DOHH2 (cell line): ENCODE results near the gene CSAD.

Source experiments
- H3F3A ChIP-seq: fragments of 200-600 bp; sonication (generic), shearing (Covaris generic); 2 replicates; pipeline ENCODE4 v1.6.0; 2016; ENCODE audit warnings: antibody characterized with exemption, mild to moderate bottlenecking; ENCODE audit not compliant: control insufficient read depth, insufficient read depth
- H3K27ac ChIP-seq: fragments of 200-600 bp; sonication (generic); 2 replicates; pipeline ENCODE4 v1.5.1; 2014; ENCODE audit warnings: low read depth, mild to moderate bottlenecking, low read length, moderate library complexity
- H3K27me3 ChIP-seq: fragments of 200-600 bp; sonication (generic); 2 replicates; pipeline ENCODE4 v1.6.1; 2014; ENCODE audit warnings: mild to moderate bottlenecking, low read length, mixed read lengths; ENCODE audit not compliant: control insufficient read depth
- H3K36me3 ChIP-seq: fragments of 200-600 bp; sonication (generic); 2 replicates; pipeline ENCODE4 v1.6.1; 2014; ENCODE audit warnings: mild to moderate bottlenecking, low read length, moderate library complexity, mixed read lengths; ENCODE audit not compliant: control insufficient read depth
- H3K4me1 ChIP-seq: fragments of 200-600 bp; sonication (generic); 2 replicates; pipeline ENCODE4 v1.6.1; 2014; ENCODE audit warnings: mild to moderate bottlenecking, low read length, mixed read lengths; ENCODE audit not compliant: control insufficient read depth
- H3K4me2 ChIP-seq: fragments of 200-600 bp; sonication (generic); 2 replicates; pipeline ENCODE4 v1.6.0; 2014; ENCODE audit warnings: mild to moderate bottlenecking, low read length, moderate library complexity
- H3K4me3 ChIP-seq: fragments of 200-600 bp; sonication (generic); 2 replicates; pipeline ENCODE4 v1.5.1; 2014; ENCODE audit warnings: mild to moderate bottlenecking, low read length, mixed read lengths
- H3K79me2 ChIP-seq: fragments of 200-600 bp; sonication (generic); 2 replicates; pipeline ENCODE4 v1.6.1; 2014; ENCODE audit warnings: mild to moderate bottlenecking, low read length, mixed read lengths; ENCODE audit not compliant: control insufficient read depth
- H3K9me2 ChIP-seq: fragments of 200-600 bp; sonication (generic); replicated peaks from 2 replicates; pipeline ENCODE4 v1.6.1; 2014; ENCODE audit warnings: mild to moderate bottlenecking, low read length, mixed read lengths; ENCODE audit not compliant: control insufficient read depth
- H3K9me3 ChIP-seq: fragments of 200-600 bp; sonication (generic); 2 replicates; pipeline ENCODE4 v1.6.1; 2014; ENCODE audit warnings: antibody characterized with exemption, low read length, mixed read lengths; ENCODE audit not compliant: control insufficient read depth, insufficient read depth
- H4K20me1 ChIP-seq: fragments of 200-600 bp; sonication (generic); 2 replicates; pipeline ENCODE4 v1.6.0; 2014; ENCODE audit warnings: low read depth, mild to moderate bottlenecking, antibody characterized with exemption, low read length, moderate library complexity; ENCODE audit not compliant: control insufficient read depth, insufficient read depth
- CTCF ChIP-seq: fragments of 200-600 bp; sonication (generic); IDR thresholded peaks from one replicate; pipeline ENCODE4 v1.5.1; 2014; ENCODE audit warnings: antibody characterized with exemption, mild to moderate bottlenecking, low read depth, low read length; ENCODE audit not compliant: poor library complexity, severe bottlenecking
- EZH2phosphoT487 ChIP-seq: fragments of 200-600 bp; sonication (generic); IDR thresholded peaks from 2 replicates; pipeline ENCODE4 v1.6.1; 2017; ENCODE audit warnings: borderline replicate concordance, mild to moderate bottlenecking, antibody characterized with exemption, low read length, moderate library complexity, mixed read lengths

CSAD gene

GRCh38 chr12:53214221-53214620, 33.5 kb upstream of the CSAD start:
- no peak overlapping the region for H3K4me3 ChIP-seq
- no peaks in the 10 kb centered on the region for H3K79me2 ChIP-seq

DNA sequence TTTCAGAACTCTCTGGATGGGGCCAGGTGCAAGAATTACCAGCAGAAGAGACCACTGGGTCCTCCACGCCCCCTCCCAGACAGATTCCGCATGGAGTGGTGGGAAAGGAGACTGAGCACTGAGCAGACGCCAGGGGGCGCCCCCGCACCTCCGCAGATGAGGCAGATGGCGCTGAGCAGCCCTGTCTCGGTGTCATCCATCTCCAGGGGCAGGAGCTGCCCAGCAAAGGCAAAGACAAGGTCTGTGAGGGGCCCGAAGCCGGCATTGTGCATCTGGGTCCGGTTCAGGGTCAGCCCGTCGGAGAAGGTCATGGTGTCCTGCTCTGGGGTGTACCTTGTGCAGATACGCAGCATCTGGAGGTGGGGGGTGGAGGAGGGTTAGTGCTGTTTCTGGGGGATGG, 32.6 kb upstream of the CSAD start:
- Histone ChIP-seq H3K27me3 (no peaks in the 10 kb centered on the region), H4K20me1 (no peaks in the 10 kb centered on the region), H3K9me3 (no peaks in the 10 kb centered on the region), H3K27ac (no peak overlapping the region), H3K4me2 (0 out of 2 replicates have a peak overlapping the region, but pooled peaks have one; percentile 7), H3K4me1 (peaks cover 48% of the 10 kb centered on the region), H3K79me2 (no peaks in the 10 kb centered on the region), H3K9me2 (no peaks in the 10 kb centered on the region), H3F3A (no peaks in the 10 kb centered on the region; the same call in 1 of the 2 replicates), H3K4me3 (no peak overlapping the region), H3K36me3 (no peaks in the 10 kb centered on the region)
- TF ChIP-seq EZH2phosphoT487: no peak
- peak; percentile 96 for TF ChIP-seq CTCF

More at GRCh38 chr12:53214221-53214620, 33.5 kb upstream of the CSAD start:
- Histone ChIP-seq H3K4me2 (peak overlapping the region; percentile 35), H4K20me1 (no peaks in the 10 kb centered on the region), H3K27me3 (peaks cover 1% of the 10 kb centered on the region), H3K27ac (no peak overlapping the region), H3F3A (no peaks in the 10 kb centered on the region; the same call in 1 of the 2 replicates), H3K9me3 (no peaks in the 10 kb centered on the region), H3K36me3 (no peaks in the 10 kb centered on the region), H3K4me1 (peaks cover 41% of the 10 kb centered on the region), H3K9me2 (no peaks in the 10 kb centered on the region)
- TF ChIP-seq CTCF (no peak), EZH2phosphoT487 (no peak)

GRCh38 chr12:53212931-53213330, 32.2 kb upstream of the CSAD start:
- Histone ChIP-seq H3K36me3 (no peaks in the 10 kb centered on the region), H3K27ac (no peak overlapping the region), H3K4me1 (peaks cover 52% of the 10 kb centered on the region), H3K9me2 (no peaks in the 10 kb centered on the region), H3K9me3 (no peaks in the 10 kb centered on the region), H3K27me3 (no peaks in the 10 kb centered on the region), H4K20me1 (no peaks in the 10 kb centered on the region), H3K79me2 (no peaks in the 10 kb centered on the region), H3K4me2 (no peak overlapping the region), H3F3A (no peaks in the 10 kb centered on the region; the same call in none of the 2 replicates), H3K4me3 (no peak overlapping the region)
- TF ChIP-seq CTCF (no peak), EZH2phosphoT487 (no peak)
